KG1 (cell line): ENCODE results near the gene SHROOM3.
"Not testable (repeated sequence)": the region's sequence is repeated elsewhere in the genome, so short reads cannot be mapped to it uniquely, and the experiment has no call there.

Experiments
- DNase-seq: peaks from one replicate; lab custom pipeline; 2025; lab: John Stamatoyannopoulos, UW

Gene SHROOM3

GRCh38 chr4:76445911-76446310 is 10.9 kb downstream of the SHROOM3 start:
- DNase-seq = no peak

- no peak for DNase-seq
These were observed 12.4 kb downstream of the SHROOM3 start for GRCh38 chr4:76447393-76447851.

- no peak for DNase-seq
These were observed 13.2 kb downstream of the SHROOM3 start for GRCh38 chr4:76448211-76448610.

- no peak for DNase-seq
These were observed 14.3 kb downstream of the SHROOM3 start for GRCh38 chr4:76449362-76449767.

- DNase-seq = no peak
These were observed 14.8 kb downstream of the SHROOM3 start for GRCh38 chr4:76449833-76450232.

GRCh38 chr4:76453232-76453631 is 18.2 kb downstream of the SHROOM3 start:
- DNase-seq = no peak

DNA sequence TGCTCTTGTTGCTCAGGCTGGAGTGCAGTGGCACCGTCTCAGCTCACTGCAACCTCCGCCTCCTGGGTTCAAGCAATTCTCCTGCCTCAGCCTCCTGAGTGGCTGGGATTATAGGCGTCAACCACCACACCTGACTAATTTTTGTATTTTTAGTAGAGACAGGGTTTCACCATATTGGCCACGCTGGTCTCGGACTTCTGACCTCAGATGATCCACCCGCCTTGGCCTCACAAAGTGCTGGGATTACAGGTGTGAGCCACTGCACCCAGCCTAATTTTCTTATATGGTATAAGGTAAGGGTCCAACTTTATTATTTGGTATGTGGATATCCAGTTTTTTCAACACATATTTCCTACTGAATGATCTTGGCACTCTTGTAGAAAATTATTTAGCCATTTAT is 19.0 kb downstream of the SHROOM3 start:
- not testable (repeated sequence) for DNase-seq

DNA sequence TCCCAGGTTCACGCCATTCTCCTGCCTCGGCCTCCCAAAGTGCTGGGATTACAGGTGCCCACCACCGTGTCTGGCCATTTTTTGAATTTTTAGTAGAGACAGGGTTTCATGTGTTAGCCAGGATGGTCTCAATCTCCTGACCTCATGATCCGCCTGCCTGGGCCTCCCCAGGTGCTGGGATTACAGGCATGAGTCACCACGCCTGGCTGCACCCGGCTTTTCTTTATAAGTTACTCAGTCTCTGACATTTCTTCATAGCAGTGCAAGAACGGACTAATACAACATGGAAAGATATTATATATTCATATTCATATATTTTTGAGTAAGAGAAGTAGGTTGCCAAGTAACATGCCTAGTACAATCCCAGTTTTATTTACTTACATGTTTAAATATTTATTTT is 22.9 kb downstream of the SHROOM3 start:
- no peak for DNase-seq

DNA sequence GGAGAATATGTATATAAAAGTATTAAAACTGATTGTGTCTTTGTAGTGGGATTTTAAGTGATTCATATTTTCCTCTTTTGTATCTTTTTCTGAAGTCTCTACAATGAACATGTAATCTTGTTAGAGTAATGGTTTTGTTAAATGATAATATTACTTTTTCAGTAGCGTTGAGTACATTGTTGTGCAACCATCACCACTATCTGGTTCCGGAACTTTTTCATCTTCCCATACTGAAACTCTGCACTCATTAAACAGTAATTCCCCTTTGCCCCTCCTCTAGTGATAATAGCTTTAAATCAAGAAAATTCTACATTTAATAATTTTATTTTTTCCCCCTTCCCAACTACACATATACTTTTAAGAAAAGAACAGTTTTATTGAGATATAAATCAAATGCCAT is 23.3 kb downstream of the SHROOM3 start:
- no peak for DNase-seq

GRCh38 chr4:76458825-76459224 is 23.8 kb downstream of the SHROOM3 start:
- no peak for DNase-seq

DNA sequence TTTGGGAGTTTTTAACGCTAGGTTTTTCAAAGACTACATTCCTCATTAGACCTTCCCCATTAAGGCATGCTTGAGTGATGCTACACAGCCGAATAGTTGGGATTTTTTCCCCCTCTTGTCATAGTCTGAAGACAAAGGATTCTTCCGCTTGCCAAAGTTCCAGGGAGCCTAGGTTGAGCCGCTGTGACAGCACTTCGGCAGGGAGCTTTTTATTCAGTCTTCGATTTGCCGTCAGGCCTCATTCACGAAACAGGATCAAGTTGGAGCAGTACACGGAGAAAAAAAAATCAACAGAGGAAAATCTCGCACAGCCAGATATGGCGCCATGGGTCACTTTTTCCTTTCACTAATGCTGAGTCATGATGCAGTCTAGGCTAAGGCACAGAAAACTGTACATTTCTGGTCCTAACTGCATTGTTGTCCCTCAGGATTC is 24.3 kb downstream of the SHROOM3 start:
- no peak for DNase-seq

GRCh38 chr4:76463568-76463967 is 28.5 kb downstream of the SHROOM3 start:
- DNase-seq = no peak

GRCh38 chr4:76470064-76470463 is 35.0 kb downstream of the SHROOM3 start:
- DNase-seq = no peak

DNA sequence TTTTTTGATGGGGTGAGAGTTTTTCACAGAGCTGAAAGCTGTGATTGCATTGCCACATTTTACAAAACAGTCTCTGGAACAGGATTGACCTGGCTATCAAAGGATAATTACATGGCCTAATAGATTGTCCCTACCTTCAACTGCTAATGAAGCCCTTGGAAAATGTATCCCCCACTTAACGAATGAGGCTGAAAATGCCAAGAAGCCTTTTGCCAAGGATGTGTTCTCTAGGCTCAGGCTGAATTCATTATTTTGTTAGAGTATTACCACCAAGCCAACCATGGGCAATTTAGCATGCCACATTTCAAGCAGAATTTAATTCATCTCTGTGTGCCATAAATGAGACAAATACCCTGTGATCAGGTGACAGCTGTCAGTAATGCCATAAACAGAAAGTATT is 35.5 kb downstream of the SHROOM3 start:
- no peak for DNase-seq

DNA sequence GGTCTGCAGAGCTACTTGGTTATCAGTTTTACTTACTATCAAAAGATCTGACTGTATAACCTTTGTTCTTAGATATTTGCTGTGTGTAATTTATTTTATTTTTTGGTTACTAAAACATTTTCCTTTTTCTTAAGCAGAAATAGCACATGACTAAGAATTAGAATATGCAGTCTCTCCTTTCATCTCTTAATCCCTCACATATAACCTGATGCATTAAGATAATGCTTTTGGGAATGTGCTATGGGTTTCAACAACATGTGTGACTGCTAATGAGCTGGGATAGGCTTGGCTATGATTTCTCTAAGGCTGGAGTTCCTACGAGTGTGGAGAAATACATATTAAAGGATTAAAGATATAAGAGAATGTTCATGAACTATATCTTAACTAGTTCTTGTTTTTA is 41.5 kb downstream of the SHROOM3 start:
- DNase-seq = no peak

DNA sequence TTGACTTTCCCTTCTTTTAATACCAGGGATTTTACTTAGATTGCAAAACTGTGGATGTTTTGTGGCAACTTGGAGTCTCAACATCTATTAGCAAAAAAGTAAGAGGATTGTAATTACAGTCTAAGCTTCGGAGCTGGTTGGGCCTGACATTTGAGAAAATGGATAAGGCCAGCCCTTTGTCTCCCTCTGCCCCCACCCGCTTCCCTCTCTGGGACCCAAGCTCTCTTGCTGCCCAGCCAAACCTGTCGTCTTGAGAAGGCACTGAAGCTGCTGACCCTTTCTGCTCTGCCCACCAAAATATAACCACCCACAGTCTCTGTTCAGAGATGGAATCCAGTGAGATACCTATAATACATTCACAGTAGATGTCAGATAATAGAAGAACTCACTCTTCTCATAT is 49.6 kb downstream of the SHROOM3 start:
- no peak for DNase-seq

GRCh38 chr4:76485450-76485849 is 50.4 kb downstream of the SHROOM3 start:
- DNase-seq = no peak

DNA sequence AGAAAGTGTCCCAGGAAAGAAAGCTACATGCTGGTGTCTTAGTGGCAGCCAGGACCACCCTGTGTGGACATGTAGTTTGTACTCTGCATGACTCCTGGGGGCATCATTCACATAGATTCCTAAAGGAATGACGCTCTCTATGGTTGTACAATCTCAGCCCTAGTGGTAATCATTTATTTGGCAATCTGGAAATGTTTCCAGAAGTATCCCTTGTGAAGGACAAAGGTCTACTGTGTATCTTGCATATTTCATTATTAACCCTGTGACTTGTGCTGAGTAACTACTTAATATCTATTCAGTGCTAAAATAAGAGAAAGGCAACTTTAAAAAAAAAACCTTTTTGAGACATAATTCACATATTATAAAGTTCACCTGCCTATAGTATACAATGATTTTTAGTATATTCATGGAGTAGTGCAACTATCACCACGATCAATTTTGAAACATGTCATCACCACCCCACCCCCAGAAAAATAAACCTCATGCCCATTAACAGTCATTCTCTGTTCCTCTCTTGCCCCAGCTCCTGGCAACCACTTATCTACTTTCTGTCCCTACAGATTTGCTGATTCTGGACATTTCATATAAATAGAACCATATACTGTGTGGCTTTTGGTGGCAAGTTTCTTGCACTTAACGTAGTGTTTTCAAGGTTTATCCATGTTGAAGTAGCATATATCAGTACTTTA is 51.7 kb downstream of the SHROOM3 start:
- no peak for DNase-seq

DNA sequence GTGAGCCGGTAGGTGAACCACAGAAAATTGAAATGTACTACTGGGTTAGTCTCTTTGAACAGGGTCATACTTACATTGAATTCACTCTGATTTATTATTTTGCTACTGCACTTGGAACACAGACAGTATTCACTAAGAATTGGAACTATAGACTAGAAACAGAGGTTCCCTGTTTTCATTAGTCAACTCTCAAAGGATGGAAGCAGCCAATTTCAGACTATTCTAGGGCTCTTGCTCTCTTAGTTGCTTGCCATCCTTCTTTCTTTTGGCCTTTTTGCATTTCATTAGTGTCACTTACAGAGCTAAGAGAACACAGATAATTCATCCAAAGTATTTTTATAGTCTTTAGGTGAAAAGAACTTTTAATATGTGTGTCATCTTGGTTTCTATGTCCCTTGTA is 52.6 kb downstream of the SHROOM3 start:
- no peak for DNase-seq

- no peak for DNase-seq
These were observed 53.4 kb downstream of the SHROOM3 start for GRCh38 chr4:76488455-76488854.

GRCh38 chr4:76488888-76489685 is 54.1 kb downstream of the SHROOM3 start:
- DNase-seq = no peak

DNA sequence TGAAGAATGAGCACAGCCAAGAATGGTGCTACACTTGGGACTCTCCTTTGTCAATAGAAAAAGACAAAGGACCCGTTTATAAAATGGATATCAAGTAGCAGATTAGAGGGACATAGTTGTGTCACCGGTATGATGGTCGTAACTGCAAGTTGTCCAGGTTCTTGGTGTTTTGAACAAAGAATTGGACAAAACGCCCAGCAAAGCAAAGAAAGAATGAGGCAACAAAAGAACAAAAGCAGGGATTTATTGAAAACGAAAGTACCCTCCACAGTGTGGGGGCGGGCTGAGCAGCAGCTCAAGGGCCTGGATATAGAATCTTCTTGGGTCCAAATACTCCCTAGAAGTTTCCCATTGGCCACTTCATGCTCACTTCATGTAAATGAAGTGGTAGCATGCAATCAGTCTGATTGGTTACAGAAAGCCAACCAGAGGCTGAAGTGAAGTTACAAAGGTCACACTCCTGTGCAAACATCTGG is 54.7 kb downstream of the SHROOM3 start:
- no peak for DNase-seq

DNA sequence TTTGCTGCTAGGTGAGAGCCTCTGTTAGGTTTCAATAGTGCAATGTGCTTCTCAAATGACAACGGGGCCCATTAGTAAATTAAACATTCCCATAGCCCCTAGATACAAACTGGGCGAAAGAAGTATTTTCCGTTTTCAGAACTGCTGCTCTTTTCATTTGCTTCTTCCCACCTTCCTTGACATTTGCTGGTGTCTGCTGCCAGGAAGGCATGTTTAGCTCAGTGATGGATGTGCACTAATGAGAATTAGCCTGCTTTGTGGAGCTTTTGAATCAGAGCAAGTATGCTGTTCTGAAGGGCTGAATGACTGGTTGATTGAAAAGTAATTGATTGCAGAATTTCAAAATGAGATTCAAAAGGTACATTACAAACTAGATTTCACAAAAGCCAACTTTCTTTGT is 57.0 kb downstream of the SHROOM3 start:
- DNase-seq = no peak
